Mammary epithelial cell (primary cell): Measurements from ENCODE around the gene LRRC8B.

Experiments
- EZH2 ChIP-seq: IDR thresholded peaks from 2 replicates; pipeline ENCODE4 v1.6.1; 2012; ENCODE audit warnings: low read length, inconsistent platforms, borderline replicate concordance
- TF ChIP-seq, protein P1 (sequence below), 2 donors: IDR thresholded peaks in 1 of 2; conservative IDR thresholded peaks in 1 of 2; 2 replicates each; pipeline ENCODE4 v1.5.1; 2011 to 2012; ENCODE audit warnings: inconsistent platforms in 2 of 2, low read length in 2 of 2, mild to moderate bottlenecking in 2 of 2, control low read depth in 1 of 2, low read depth in 1 of 2; ENCODE audit not compliant: insufficient read depth in 1 of 2; ENCODE audit errors: extremely low read depth in 1 of 2

DNA sequence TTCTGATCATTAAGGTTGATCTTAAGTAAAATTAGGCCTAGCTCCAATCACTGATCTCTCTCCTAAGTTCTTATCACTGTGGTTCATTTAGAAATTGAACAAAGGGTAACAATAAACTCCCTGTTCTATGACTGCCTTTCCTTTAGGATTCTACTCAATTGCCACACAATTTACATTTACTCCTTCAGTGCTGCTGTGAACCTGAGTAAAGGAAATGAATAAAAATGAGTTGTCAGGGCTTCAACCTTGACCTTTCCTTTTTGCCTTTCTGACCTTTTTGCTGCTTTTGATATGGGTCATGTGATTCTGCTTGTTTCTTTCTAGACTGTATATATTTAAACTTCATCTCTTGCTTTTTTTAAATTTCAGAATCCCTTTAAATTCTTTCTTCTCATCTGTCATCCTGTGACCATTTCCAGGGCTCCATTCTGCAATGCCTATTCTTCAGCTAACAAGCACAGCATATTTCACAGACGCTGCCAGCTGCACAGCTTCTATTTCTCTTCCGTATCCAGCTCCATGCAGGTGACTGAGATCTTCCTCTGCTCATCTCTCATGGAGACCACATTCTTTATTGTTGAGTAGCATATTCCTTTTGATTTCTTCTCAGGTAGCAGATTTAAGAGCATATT is 3.2 kb downstream of the LRRC8B start:
- TF ChIP-seq, protein P1, sequence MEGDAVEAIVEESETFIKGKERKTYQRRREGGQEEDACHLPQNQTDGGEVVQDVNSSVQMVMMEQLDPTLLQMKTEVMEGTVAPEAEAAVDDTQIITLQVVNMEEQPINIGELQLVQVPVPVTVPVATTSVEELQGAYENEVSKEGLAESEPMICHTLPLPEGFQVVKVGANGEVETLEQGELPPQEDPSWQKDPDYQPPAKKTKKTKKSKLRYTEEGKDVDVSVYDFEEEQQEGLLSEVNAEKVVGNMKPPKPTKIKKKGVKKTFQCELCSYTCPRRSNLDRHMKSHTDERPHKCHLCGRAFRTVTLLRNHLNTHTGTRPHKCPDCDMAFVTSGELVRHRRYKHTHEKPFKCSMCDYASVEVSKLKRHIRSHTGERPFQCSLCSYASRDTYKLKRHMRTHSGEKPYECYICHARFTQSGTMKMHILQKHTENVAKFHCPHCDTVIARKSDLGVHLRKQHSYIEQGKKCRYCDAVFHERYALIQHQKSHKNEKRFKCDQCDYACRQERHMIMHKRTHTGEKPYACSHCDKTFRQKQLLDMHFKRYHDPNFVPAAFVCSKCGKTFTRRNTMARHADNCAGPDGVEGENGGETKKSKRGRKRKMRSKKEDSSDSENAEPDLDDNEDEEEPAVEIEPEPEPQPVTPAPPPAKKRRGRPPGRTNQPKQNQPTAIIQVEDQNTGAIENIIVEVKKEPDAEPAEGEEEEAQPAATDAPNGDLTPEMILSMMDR (conservative IDR thresholded peaks at IDR 0.05 in 1 of 2, IDR thresholded peaks at IDR 0.05 in 1 of 2; ENCODE audit: extremely low read depth in 1 of 2, insufficient read depth in 1 of 2, low read depth in 1 of 2, low read length in 2 of 2), result no peak
- TF ChIP-seq EZH2, result no peak
